Fibroblast of lung (primary cell): ENCODE data around the gene ATAD3B. TPM values are rescaled to one million over a fixed set of nuclear protein-coding genes. Genes with fewer than 3 reads are reported as not detected.
"Not testable (repeated sequence)": the region's sequence is repeated elsewhere in the genome, so short reads cannot be mapped to it uniquely, and the experiment has no call there.

ENCODE experiments used
- DNase-seq, 2 donors: peaks; one replicate each; pipeline versions ENCODE4 v3.0.0 to v3.0.0-alpha.2; 2010; ENCODE audit warnings: low read depth in 2 of 2
- H2AFZ ChIP-seq: 2 replicates; pipeline ENCODE4 v1.5.1; 2012; ENCODE audit warnings: low read length, control low read depth, inconsistent platforms
- H3K27ac ChIP-seq: 2 replicates; pipeline ENCODE4 v1.5.1; 2011; ENCODE audit warnings: low read length, control low read depth; ENCODE audit not compliant: insufficient read depth
- H3K27me3 ChIP-seq: 2 replicates; pipeline ENCODE4 v1.5.1; 2011; ENCODE audit warnings: mild to moderate bottlenecking, low read length; ENCODE audit not compliant: control insufficient read depth, insufficient read depth
- H3K36me3 ChIP-seq: 2 replicates; pipeline ENCODE4 v1.5.1; 2011; ENCODE audit warnings: low read length; ENCODE audit not compliant: control insufficient read depth, insufficient read depth
- H3K4me1 ChIP-seq: 2 replicates; pipeline ENCODE4 v1.5.1; 2011; ENCODE audit warnings: low read length; ENCODE audit not compliant: control insufficient read depth, insufficient read depth; ENCODE audit errors: extremely low read depth
- H3K4me2 ChIP-seq: 2 replicates; pipeline ENCODE4 v1.5.1; 2011; ENCODE audit warnings: low read length, control low read depth; ENCODE audit not compliant: insufficient read depth; ENCODE audit errors: extremely low read depth
- H3K4me3 ChIP-seq, 4 experiments: fragments of 200-600 bp in 1 of 4; sonication (generic) in 1 of 4; replicated peaks in 1 of 4; 2 replicates each; pipeline ENCODE4 v1.5.1; 2011 to 2016; ENCODE audit warnings: low read length in 4 of 4, low read depth in 3 of 4, mild to moderate bottlenecking in 3 of 4, control low read depth in 2 of 4, inconsistent platforms in 1 of 4, mixed read lengths in 1 of 4; ENCODE audit not compliant: insufficient read depth in 1 of 4; ENCODE audit errors: control extremely low read depth in 1 of 4
- H3K79me2 ChIP-seq: 2 replicates; pipeline ENCODE4 v1.5.1; 2012; ENCODE audit warnings: mild to moderate bottlenecking, low read length, inconsistent platforms; ENCODE audit not compliant: control insufficient read depth, insufficient read depth
- H3K9ac ChIP-seq: 2 replicates; pipeline ENCODE4 v1.5.1; 2011; ENCODE audit warnings: mild to moderate bottlenecking, low read length, control low read depth; ENCODE audit not compliant: insufficient read depth
- H3K9me3 ChIP-seq: 2 replicates; pipeline ENCODE4 v1.5.1; 2012; ENCODE audit warnings: low read depth, low read length; ENCODE audit not compliant: control insufficient read depth, insufficient read depth
- H4K20me1 ChIP-seq: 2 replicates; pipeline ENCODE4 v1.5.1; 2011; ENCODE audit warnings: low read length; ENCODE audit not compliant: control insufficient read depth, insufficient read depth; ENCODE audit errors: extremely low read depth
- CTCF ChIP-seq, 2 donors: IDR thresholded peaks in 1 of 2; conservative IDR thresholded peaks in 1 of 2; 1 replicate in 1 of 2; 2 replicates in 1 of 2; pipeline ENCODE4 v1.5.1; 2011 to 2012; ENCODE audit warnings: low read length in 2 of 2, control low read depth in 1 of 2, inconsistent platforms in 1 of 2, low read depth in 1 of 2, mild to moderate bottlenecking in 1 of 2
- EZH2 ChIP-seq: IDR thresholded peaks from 2 replicates; pipeline ENCODE4 v1.5.1; 2012; ENCODE audit warnings: low read length, control low read depth, mild to moderate bottlenecking; ENCODE audit errors: missing control alignments
- polyA plus RNA-seq, 2 donors: library from polyadenylated mRNA; depleted of rRNA in 1 of 2; stranded (reverse) in 1 of 2; unstranded in 1 of 2; fragments of >200 nt; gene quantifications; 2 replicates each; pipeline ENCODE4 v1.2.1, GENCODE V29; 2011 to 2012; ENCODE audit warnings: missing spikeins in 1 of 2
- total RNA-seq: library from RNA; depleted of rRNA; stranded (reverse); fragments of >200 nt; gene quantifications from 2 replicates; pipeline ENCODE4 v1.2.1, GENCODE V29; 2014

ATAD3B gene
- total and polyA plus RNA-seq, 2 donors (not counting 1 experiment from before 2014, with no cell fraction given), result 7.0 to 15.0 TPM

GRCh38 chr1:1529936-1530335, 58.4 kb downstream of the ATAD3B start:
- H4K20me1 ChIP-seq, result no peaks in the 10 kb centered on the region
- H3K27ac ChIP-seq, result no peak overlapping the region
- TF ChIP-seq EZH2 (no peak), CTCF (conservative IDR thresholded peaks at IDR 0.05 in 1 of 2, IDR thresholded peaks at IDR 0.05 in 1 of 2; ENCODE audit: low read depth in 1 of 2, low read length in 2 of 2) (no peak)
- H3K4me1 ChIP-seq, result no peaks in the 10 kb centered on the region
- H3K36me3 ChIP-seq, result peaks cover 9% of the 10 kb centered on the region
- H3K9me3 ChIP-seq, result no peaks in the 10 kb centered on the region
- H2AFZ ChIP-seq, result no peak overlapping the region
- no peak for DNase-seq
- H3K79me2 ChIP-seq, result no peaks in the 10 kb centered on the region
- no peaks in the 10 kb centered on the region for H3K27me3 ChIP-seq
- H3K4me2 ChIP-seq, result no peak overlapping the region
- no peak overlapping the region for H3K9ac ChIP-seq
- H3K4me3 ChIP-seq, result no peak overlapping the region

GRCh38 chr1:1531947-1532346, 60.4 kb downstream of the ATAD3B start:
- no peaks in the 10 kb centered on the region for H3K4me1 ChIP-seq
- no peaks in the 10 kb centered on the region for H3K79me2 ChIP-seq
- TF ChIP-seq EZH2, result no peak
- no peak for TF ChIP-seq CTCF (conservative IDR thresholded peaks at IDR 0.05 in 1 of 2, IDR thresholded peaks at IDR 0.05 in 1 of 2; ENCODE audit: low read depth in 1 of 2, low read length in 2 of 2)
- no peak overlapping the region for H3K4me2 ChIP-seq
- no peak overlapping the region for H2AFZ ChIP-seq
- H4K20me1 ChIP-seq, result no peaks in the 10 kb centered on the region
- no peaks in the 10 kb centered on the region for H3K27me3 ChIP-seq
- DNase-seq, result no peak
- H3K36me3 ChIP-seq, result peaks cover 10% of the 10 kb centered on the region
- H3K4me3 ChIP-seq, result no peak overlapping the region
- H3K9me3 ChIP-seq, result no peaks in the 10 kb centered on the region
- no peak overlapping the region for H3K9ac ChIP-seq
- H3K27ac ChIP-seq, result no peak overlapping the region

- not testable (repeated sequence) for H2AFZ ChIP-seq, H4K20me1 ChIP-seq, H3K27ac ChIP-seq, H3K9me3 ChIP-seq, H3K27me3 ChIP-seq, DNase-seq, H3K4me3 ChIP-seq, H3K9ac ChIP-seq, H3K4me2 ChIP-seq, H3K4me1 ChIP-seq
- peaks cover 17% of the 10 kb centered on the region for H3K36me3 ChIP-seq
- H3K79me2 ChIP-seq, result peaks cover 14% of the 10 kb centered on the region
Observed at GRCh38 chr1:1533176-1533893, 61.8 kb downstream of the ATAD3B start.

- not testable (repeated sequence) for H3K9ac ChIP-seq, H2AFZ ChIP-seq, DNase-seq, H3K4me2 ChIP-seq, H4K20me1 ChIP-seq, H3K27me3 ChIP-seq, H3K27ac ChIP-seq, H3K4me3 ChIP-seq, H3K4me1 ChIP-seq, H3K9me3 ChIP-seq
- Histone ChIP-seq H3K79me2 (peaks cover 19% of the 10 kb centered on the region), H3K36me3 (peaks cover 20% of the 10 kb centered on the region)
Observed at GRCh38 chr1:1533894-1534291, 62.3 kb downstream of the ATAD3B start.
